ENCODE measurements around the gene HOXC4.
"Not testable (repeated sequence)": the region's sequence is repeated elsewhere in the genome, so short reads cannot be mapped to it uniquely, and the experiment has no call there.

HOXC4 gene

DNA sequence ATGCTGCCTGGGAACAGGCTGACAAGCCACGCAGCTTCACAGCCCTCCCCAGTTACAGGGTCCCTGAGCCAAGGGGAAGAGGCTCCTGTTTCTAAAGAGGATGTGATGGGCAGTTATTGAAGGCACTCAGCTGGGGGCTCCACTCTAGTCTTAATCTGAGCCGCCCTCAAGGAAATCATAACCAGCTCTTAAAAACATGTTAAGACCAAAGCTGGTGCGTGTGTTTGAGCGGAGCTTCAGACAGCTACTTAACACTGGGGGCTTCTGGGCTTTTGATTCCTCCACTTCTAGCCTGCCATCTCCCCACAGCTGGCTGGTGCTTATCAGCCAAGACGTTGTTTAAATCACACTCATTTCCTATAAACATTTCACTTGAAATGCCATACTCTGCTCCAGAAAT is 42.3 kb downstream of the HOXC4 start:
- DNase-seq = not testable (repeated sequence)

- DNase-seq = not testable (repeated sequence)
Observed at GRCh38 chr12:54098644-54099043, 45.0 kb downstream of the HOXC4 start.

DNA sequence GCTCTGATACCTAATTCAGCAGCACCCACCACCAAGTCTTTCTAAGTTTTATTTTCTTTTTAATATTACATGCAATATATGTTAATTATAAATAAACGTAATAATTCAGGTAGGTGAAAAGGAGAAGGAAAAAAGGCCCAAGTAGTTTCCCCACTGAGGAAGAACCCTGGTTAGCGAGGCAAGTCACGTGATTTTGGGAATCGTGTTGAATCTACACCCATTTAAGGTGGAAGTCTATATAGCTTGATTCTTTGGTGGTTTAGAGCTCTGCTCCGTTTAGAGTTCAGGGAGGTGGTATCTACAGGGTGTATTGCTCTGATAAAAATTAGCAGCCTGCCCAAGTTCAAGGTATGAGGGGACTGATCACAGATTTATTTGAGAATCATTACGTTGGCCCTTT is 47.0 kb downstream of the HOXC4 start:
- DNase-seq = not testable (repeated sequence)

- DNase-seq = not testable (repeated sequence)
Observed at GRCh38 chr12:54102223-54102622, 48.6 kb downstream of the HOXC4 start.

GRCh38 chr12:54103827-54104226 is 50.2 kb downstream of the HOXC4 start:
- not testable (repeated sequence) for DNase-seq
